Kidney epithelial cell (primary cell): ENCODE data around the gene OGG1. TPM values are rescaled to one million over a fixed set of nuclear protein-coding genes. Genes with fewer than 3 reads are reported as not detected.

Experiments used
- DNase-seq: peaks from one replicate; pipeline ENCODE4 v3.0.0-alpha.2; 2010; ENCODE audit warnings: low read depth
- H3K27me3 ChIP-seq: 2 replicates; pipeline ENCODE4 v1.6.0; 2011; ENCODE audit warnings: low read length; ENCODE audit not compliant: control insufficient read depth, insufficient read depth
- H3K36me3 ChIP-seq: 2 replicates; pipeline ENCODE4 v1.5.1; 2011; ENCODE audit warnings: low read length; ENCODE audit not compliant: control insufficient read depth, insufficient read depth
- H3K4me3 ChIP-seq: 2 replicates; pipeline ENCODE4 v1.5.1; 2011; ENCODE audit warnings: low read depth, mild to moderate bottlenecking, control low read depth, low read length
- CTCF ChIP-seq: IDR thresholded peaks from 2 replicates; pipeline ENCODE4 v1.5.1; 2011; ENCODE audit warnings: mild to moderate bottlenecking, moderate library complexity, low read length, control low read depth, inconsistent platforms; ENCODE audit not compliant: insufficient read depth, poor library complexity, severe bottlenecking
- total RNA-seq: library from RNA; depleted of rRNA; stranded (reverse); fragments of >200 nt; gene quantifications from 2 replicates; pipeline ENCODE4 v1.2.3, GENCODE V29; 2015

Gene OGG1
- 19.2 and 23.9 TPM in 2 replicates for total RNA-seq

DNA sequence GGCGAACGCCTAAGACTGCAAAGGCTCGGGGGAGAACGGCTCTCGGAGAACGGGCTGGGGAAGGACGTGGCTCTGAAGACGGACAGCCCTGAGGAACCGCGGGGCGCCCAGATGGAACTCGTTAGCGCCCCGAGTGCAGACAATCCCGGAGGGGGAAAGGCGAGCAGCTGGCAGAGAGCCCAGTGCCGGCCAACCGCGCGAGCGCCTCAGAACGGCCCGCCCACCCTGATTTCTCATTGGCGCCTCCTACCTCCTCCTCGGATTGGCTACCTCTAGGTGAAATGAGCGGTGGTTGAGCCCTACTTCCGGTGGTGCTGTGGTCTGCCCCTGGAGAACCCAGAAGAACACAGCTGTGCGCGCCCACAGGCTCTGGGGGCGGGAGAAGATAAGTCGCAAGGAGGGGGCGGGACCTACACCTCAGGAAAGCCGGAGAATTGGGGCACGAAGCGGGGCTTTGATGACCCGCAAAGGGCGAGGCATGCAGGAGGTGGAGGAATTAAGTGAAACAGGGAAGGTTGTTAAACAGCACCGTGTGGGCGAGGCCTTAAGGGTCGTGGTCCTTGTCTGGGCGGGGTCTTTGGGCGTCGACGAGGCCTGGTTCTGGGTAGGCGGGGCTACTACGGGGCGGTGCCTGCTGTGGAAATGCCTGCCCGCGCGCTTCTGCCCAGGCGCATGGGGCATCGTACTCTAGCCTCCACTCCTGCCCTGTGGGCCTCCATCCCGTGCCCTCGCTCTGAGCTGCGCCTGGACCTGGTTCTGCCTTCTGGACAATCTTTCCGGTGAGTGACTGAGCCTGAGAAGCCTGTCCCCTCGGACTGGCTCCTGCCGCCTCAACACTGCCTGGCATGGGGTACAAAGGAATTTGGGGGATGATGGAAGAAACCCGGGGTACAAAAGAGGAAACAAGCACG lies at the start of gene OGG1:
Gene OGG1 (plus strand): TSS at position 308 of the 911 bp plus-strand sequence. CDS start 335 bp downstream, at position 643.
- Histone ChIP-seq H3K4me3 (peak within 1 kb of the TSS; percentile 73), H3K36me3 (peaks cover 6% of the 10 kb centered on the region), H3K27me3 (no peaks in the 10 kb centered on the region)
- no peak for TF ChIP-seq CTCF
- DNase-seq = peak; percentile 93

GRCh38 chr3:9700536-9700935 lies 49.2 kb upstream of the OGG1 start:
- no peak for DNase-seq
- TF ChIP-seq CTCF = no peak
- Histone ChIP-seq H3K4me3 (no peak overlapping the region), H3K36me3 (no peaks in the 10 kb centered on the region), H3K27me3 (peaks cover 22% of the 10 kb centered on the region)

DNA sequence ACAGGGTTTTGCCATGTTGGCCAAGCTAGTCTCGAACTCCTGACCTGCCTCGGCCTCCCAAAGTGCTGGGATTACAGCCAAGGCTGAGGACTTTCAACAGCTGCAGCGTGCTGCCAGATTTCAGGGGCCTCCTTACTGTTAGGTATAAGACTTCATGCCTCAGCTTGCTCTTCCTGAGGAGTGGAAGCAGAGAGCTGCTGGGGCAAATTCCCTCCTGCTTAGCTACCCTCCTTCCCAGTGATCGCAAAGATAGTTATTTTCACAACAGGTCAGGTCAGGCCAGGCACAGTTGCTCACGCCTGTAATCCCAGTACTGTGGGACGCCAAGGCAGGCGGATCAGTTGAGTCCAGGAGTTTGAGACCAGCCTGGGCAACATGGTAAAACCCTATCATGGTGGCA lies 48.7 kb upstream of the OGG1 start:
- Histone ChIP-seq H3K4me3 (no peak overlapping the region), H3K27me3 (peaks cover 27% of the 10 kb centered on the region), H3K36me3 (no peaks in the 10 kb centered on the region)
- TF ChIP-seq CTCF = no peak
- DNase-seq = no peak

DNA sequence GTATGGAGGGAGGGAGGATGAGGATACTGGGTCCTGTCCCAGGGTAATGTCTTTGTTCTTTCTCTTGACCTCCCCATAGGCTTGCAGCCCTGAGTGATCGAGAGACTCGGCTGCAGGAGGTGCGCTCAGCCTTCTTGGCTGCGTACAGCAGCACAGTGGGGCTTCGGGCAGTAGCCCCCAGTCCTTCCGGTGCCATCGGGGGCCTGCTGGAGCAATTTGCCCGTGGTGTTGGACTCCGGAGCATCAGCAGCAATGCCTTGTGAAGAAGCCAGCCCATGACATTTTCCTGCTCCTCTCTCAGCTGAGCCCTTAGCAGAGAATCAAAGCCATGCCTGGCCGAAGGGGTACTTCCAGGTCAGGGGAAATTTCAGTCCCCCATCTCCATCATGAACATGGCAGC lies 48.0 kb upstream of the OGG1 start:
- no peak for TF ChIP-seq CTCF
- Histone ChIP-seq H3K4me3 (no peak overlapping the region), H3K27me3 (peaks cover 29% of the 10 kb centered on the region), H3K36me3 (no peaks in the 10 kb centered on the region)
- no peak for DNase-seq

- Histone ChIP-seq H3K36me3 (no peaks in the 10 kb centered on the region), H3K4me3 (no peak overlapping the region), H3K27me3 (peaks cover 31% of the 10 kb centered on the region)
- no peak for DNase-seq
- TF ChIP-seq CTCF = no peak
Observed at GRCh38 chr3:9703240-9703639, 46.5 kb upstream of the OGG1 start.

- H3K27me3 ChIP-seq = peaks cover 31% of the 10 kb centered on the region
- no peak for TF ChIP-seq CTCF
- peak within 1 kb of the TSS; percentile 9 for H3K4me3 ChIP-seq
- no peaks in the 10 kb centered on the region for H3K36me3 ChIP-seq
- DNase-seq = no peak
Observed at GRCh38 chr3:9703736-9704346, 45.9 kb upstream of the OGG1 start, which contains the start of gene CPNE9. TSS of gene CPNE9 (plus strand) at chr3:9703833. CDS start at chr3:9703997, 164 bp downstream.
